Measurements from ENCODE around the gene HES5.

DNA sequence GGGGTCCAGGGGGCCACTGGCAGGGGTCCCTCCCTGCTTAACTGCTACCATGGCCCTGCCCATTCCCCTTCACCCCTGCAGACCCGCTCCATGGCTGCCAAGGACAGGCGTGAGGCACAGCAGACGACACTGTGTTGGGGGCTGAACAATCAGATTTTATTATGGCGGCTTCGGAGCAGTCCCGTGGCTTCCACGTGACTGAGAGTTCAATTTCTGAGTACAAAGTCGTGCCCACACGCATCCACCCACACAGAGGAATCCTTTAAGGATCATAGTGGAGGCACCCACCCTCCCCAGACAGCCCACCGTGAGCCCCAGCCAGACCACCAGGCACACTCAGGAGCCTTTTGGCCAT lies 1.5 kb downstream of the HES5 start:
- TF ChIP-seq, protein P1, sequence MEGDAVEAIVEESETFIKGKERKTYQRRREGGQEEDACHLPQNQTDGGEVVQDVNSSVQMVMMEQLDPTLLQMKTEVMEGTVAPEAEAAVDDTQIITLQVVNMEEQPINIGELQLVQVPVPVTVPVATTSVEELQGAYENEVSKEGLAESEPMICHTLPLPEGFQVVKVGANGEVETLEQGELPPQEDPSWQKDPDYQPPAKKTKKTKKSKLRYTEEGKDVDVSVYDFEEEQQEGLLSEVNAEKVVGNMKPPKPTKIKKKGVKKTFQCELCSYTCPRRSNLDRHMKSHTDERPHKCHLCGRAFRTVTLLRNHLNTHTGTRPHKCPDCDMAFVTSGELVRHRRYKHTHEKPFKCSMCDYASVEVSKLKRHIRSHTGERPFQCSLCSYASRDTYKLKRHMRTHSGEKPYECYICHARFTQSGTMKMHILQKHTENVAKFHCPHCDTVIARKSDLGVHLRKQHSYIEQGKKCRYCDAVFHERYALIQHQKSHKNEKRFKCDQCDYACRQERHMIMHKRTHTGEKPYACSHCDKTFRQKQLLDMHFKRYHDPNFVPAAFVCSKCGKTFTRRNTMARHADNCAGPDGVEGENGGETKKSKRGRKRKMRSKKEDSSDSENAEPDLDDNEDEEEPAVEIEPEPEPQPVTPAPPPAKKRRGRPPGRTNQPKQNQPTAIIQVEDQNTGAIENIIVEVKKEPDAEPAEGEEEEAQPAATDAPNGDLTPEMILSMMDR (IDR thresholded peaks at IDR 0.05) = no peak
- TF ChIP-seq POLR2A (IDR thresholded peaks at IDR 0.05) = no peak

All from uterus (tissue), 2 donors.